Right lobe of liver (tissue), 4 donors: Measurements from ENCODE around the gene IRX6.

ENCODE experiments used
- POLR2A ChIP-seq: fragments of 450-650 bp; IDR thresholded peaks from one replicate; pipeline ENCODE4 v1.6.1; 2017; ENCODE audit warnings: antibody characterized with exemption, mild to moderate bottlenecking
- TF ChIP-seq, protein P1 (sequence below), 4 donors: fragments of 200-600 bp in 3 of 4; fragments of 450-650 bp in 1 of 4; IDR thresholded peaks; one replicate each; pipeline versions ENCODE4 v1.5.1 to v1.8.0; 2016 to 2022; ENCODE audit warnings: antibody characterized with exemption in 4 of 4, mild to moderate bottlenecking in 2 of 4
- donor health status: DM: no; HTN: no; CAD: no.
- donor health status: DM: no; HTN: no; CAD: no.
- donor health status: DM: no; HTN: yes; CAD: no.

DNA sequence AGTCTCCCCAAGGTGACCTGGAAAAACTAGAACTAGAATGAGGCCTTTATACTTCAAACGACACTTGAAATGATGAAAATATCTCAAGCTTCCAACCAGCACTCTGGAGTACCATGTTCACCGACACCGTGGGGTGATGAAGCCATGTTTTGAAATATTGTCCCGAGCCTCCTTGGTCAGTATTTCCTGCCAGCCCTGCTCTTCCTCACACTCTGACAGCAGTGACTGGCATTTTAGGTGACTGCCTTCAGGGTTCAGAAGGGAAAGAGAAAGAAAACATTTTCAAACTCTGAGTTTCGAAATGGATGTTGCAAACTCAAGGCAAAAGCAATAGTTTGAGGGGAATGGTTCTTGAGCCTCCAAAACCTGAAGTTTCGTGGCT is 39.3 kb upstream of the IRX6 start:
- TF ChIP-seq POLR2A = no peak
- TF ChIP-seq, protein P1, sequence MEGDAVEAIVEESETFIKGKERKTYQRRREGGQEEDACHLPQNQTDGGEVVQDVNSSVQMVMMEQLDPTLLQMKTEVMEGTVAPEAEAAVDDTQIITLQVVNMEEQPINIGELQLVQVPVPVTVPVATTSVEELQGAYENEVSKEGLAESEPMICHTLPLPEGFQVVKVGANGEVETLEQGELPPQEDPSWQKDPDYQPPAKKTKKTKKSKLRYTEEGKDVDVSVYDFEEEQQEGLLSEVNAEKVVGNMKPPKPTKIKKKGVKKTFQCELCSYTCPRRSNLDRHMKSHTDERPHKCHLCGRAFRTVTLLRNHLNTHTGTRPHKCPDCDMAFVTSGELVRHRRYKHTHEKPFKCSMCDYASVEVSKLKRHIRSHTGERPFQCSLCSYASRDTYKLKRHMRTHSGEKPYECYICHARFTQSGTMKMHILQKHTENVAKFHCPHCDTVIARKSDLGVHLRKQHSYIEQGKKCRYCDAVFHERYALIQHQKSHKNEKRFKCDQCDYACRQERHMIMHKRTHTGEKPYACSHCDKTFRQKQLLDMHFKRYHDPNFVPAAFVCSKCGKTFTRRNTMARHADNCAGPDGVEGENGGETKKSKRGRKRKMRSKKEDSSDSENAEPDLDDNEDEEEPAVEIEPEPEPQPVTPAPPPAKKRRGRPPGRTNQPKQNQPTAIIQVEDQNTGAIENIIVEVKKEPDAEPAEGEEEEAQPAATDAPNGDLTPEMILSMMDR (IDR thresholded peaks at IDR 0.05) = no peak
